Peyer's patch (tissue), 4 donors: ENCODE results near the gene LRRC41.

Experiments
- POLR2A ChIP-seq, 2 donors: fragments of 450-650 bp; IDR thresholded peaks; one replicate each; pipeline ENCODE4 v1.5.1; 2017; ENCODE audit warnings: antibody characterized with exemption in 2 of 2, mild to moderate bottlenecking in 2 of 2, moderate library complexity in 2 of 2
- TF ChIP-seq, protein P1 (sequence below), 6 experiments: fragments of 450-650 bp in 4 of 6; fragments of 200-600 bp in 2 of 6; sonication (generic) in 1 of 6; IDR thresholded peaks; one replicate each; pipeline ENCODE4 v1.5.1; 2017 to 2019; ENCODE audit warnings: antibody characterized with exemption in 6 of 6, mild to moderate bottlenecking in 3 of 6, moderate library complexity in 1 of 6

DNA sequence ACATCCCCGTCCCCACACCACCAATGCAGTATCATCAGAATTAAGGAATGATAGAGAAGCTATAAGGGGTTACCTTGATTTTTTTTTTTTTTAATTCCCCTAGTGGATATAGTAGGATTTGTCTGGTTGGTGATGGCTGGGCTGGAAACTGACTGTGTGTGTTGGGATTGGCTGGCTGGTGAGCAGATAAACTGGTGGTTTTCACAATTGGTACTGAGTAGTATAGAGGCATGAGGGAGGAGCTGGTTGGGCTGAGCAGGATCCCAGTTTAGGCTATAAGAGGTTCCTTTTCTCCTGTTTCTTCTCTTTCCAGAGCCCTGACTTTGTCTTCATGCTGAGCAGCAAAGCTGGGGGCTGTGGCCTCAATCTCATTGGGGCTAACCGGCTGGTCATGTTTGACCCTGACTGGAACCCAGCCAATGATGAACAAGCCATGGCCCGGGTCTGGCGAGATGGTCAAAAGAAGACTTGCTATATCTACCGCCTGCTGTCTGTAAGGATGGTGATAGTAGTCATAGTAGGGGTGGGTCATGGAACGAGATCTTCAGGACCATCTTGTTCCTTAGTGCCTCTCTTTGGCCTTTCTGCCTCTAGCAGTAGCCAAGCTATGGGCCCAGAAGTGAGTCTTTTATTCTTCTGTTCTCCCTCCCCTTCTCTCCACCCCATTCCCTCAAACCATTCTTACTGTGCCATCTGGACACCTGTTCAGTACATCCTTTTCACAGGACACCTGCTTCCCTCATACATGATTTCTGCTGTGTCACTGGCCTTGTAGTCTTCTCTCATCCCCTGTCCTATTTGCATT lies 29.0 kb downstream of the LRRC41 start:
- no peak for TF ChIP-seq POLR2A (IDR thresholded peaks at IDR 0.05)
- TF ChIP-seq, protein P1, sequence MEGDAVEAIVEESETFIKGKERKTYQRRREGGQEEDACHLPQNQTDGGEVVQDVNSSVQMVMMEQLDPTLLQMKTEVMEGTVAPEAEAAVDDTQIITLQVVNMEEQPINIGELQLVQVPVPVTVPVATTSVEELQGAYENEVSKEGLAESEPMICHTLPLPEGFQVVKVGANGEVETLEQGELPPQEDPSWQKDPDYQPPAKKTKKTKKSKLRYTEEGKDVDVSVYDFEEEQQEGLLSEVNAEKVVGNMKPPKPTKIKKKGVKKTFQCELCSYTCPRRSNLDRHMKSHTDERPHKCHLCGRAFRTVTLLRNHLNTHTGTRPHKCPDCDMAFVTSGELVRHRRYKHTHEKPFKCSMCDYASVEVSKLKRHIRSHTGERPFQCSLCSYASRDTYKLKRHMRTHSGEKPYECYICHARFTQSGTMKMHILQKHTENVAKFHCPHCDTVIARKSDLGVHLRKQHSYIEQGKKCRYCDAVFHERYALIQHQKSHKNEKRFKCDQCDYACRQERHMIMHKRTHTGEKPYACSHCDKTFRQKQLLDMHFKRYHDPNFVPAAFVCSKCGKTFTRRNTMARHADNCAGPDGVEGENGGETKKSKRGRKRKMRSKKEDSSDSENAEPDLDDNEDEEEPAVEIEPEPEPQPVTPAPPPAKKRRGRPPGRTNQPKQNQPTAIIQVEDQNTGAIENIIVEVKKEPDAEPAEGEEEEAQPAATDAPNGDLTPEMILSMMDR (IDR thresholded peaks at IDR 0.05), result no peak
